Fibroblast of pulmonary artery (primary cell): Measurements from ENCODE around the gene GSC2.

ENCODE experiments used
- DNase-seq: peaks from one replicate; pipeline ENCODE4 v3.0.0-alpha.2; 2010; ENCODE audit warnings: low read depth
- H3K4me3 ChIP-seq: replicated peaks from 2 replicates; pipeline ENCODE4 v1.5.1; 2011; ENCODE audit warnings: low read depth, mild to moderate bottlenecking, control low read depth, low read length, moderate library complexity
- CTCF ChIP-seq: IDR thresholded peaks from 2 replicates; pipeline ENCODE4 v1.5.1; 2011; ENCODE audit warnings: mild to moderate bottlenecking, control low read depth, low read length, inconsistent platforms; ENCODE audit errors: missing control alignments

The GSC2 gene

GRCh38 chr22:19180740-19181410 lies 30.8 kb upstream of the GSC2 start:
- TF ChIP-seq CTCF, result no peak
- DNase-seq, result no peak
- H3K4me3 ChIP-seq, result no peak overlapping the region

GRCh38 chr22:19180234-19180633 lies 30.1 kb upstream of the GSC2 start:
- no peak for TF ChIP-seq CTCF
- no peak overlapping the region for H3K4me3 ChIP-seq
- no peak for DNase-seq

GRCh38 chr22:19179497-19180048 lies 29.5 kb upstream of the GSC2 start:
- peak; percentile 89 for DNase-seq
- peak; percentile 73 for TF ChIP-seq CTCF
- H3K4me3 ChIP-seq, result peak overlapping the region; percentile 58

GRCh38 chr22:19178657-19179496 lies 28.8 kb upstream of the GSC2 start, which contains the start of gene SLC25A1:
Gene SLC25A1 (minus strand): TSS chr22:19178736. CDS start chr22:19178673, 63 bp downstream.
- TF ChIP-seq CTCF, result no peak
- peak; percentile 85 for DNase-seq
- peak within 1 kb of the TSS; percentile 66 for H3K4me3 ChIP-seq

GRCh38 chr22:19178065-19178656 lies 28.1 kb upstream of the GSC2 start:
- H3K4me3 ChIP-seq, result peak overlapping the region; percentile 66
- no peak for DNase-seq

More at GRCh38 chr22:19178065-19178656, 28.1 kb upstream of the GSC2 start:
- TF ChIP-seq CTCF, result no peak
